HCT116 (cell line): ENCODE measurements around the gene TMEM87A. TPM values are rescaled to one million over a fixed set of nuclear protein-coding genes. Genes with fewer than 3 reads are reported as not detected.

Source experiments
- ATAC-seq: fragments of 200-7000 bp; cut with Tn5 transposase; 2 replicates; pipeline ENCODE4 v1.9.1; 2020; ENCODE audit warnings: mild to moderate bottlenecking, moderate library complexity
- Bru-seq: library from RNA; stranded (reverse); fragments of 400-500 nt; gene quantifications from one replicate; lab custom pipeline; 2021; lab: Mats Ljungman, UMichigan
- BruChase-seq, 2 experiments: library from RNA; stranded (reverse); fragments of 400-500 nt; gene quantifications; one replicate each; lab custom pipeline; 2021; lab: Mats Ljungman, UMichigan
- BruUV-seq: library from RNA; stranded (reverse); fragments of 400-500 nt; replicated peaks from 2 replicates; lab custom pipeline; 2021; lab: Mats Ljungman, UMichigan
- CTCF ChIA-PET: fragments of 300-600 bp; sonication (Branson Sonifier 250); formaldehyde crosslinking; loops from one replicate; lab custom pipeline; 2021; ENCODE audit warnings: antibody characterized with exemption; lab: Charles Lee
- POLR2A ChIA-PET: fragments of 300-600, 350-600 bp; sonication (Branson Sonifier 250); formaldehyde crosslinking; loops from one replicate; lab custom pipeline; 2021; ENCODE audit warnings: antibody characterized with exemption; lab: Charles Lee
- RAD21 ChIA-PET, 2 experiments: fragments of 300-600 bp; sonication (Branson Sonifier 250); formaldehyde crosslinking; loops; one replicate each; lab custom pipeline; 2023; ENCODE audit warnings: low total read pairs in 2 of 2; ENCODE audit not compliant: uncharacterized antibody in 2 of 2, unreplicated experiment in 2 of 2, low non-redundant PET in 1 of 2; lab: Charles Lee
- DNase-seq: peaks from one replicate; pipeline ENCODE4 v3.0.0-alpha.2; 2010; ENCODE audit warnings: low read depth, low spot score
- H2AFZ ChIP-seq: fragments of 200-600 bp; shearing (Covaris generic), sonication (generic); 2 replicates; pipeline ENCODE4 v1.6.1; 2017; ENCODE audit warnings: low read depth, mixed run types, mixed read lengths, antibody characterized with exemption, low read length; ENCODE audit not compliant: poor library complexity, severe bottlenecking
- H3K27ac ChIP-seq: 2 replicates; pipeline ENCODE4 v1.5.1; 2012; ENCODE audit warnings: low read depth, low read length
- H3K27me3 ChIP-seq: fragments of 200-600 bp; sonication (generic); 2 replicates; pipeline ENCODE4 v1.6.1; 2016; ENCODE audit warnings: mixed run types, low read length, mixed read lengths; ENCODE audit not compliant: insufficient read depth
- H3K36me3 ChIP-seq, 2 experiments: fragments of 200-500 bp in 1 of 2; fragments of 200-600 bp in 1 of 2; sonication (Bioruptor generic) in 1 of 2; sonication (generic) in 1 of 2; 2 replicates each; pipeline versions ENCODE4 v1.5.1 to v1.6.1; 2014 to 2016; ENCODE audit warnings: low read length in 2 of 2, inconsistent platforms in 1 of 2, mixed read lengths in 1 of 2, mixed run types in 1 of 2; ENCODE audit not compliant: insufficient read depth in 2 of 2, control insufficient read depth in 1 of 2
- H3K4me1 ChIP-seq, 2 experiments: fragments of 200-600 bp in 1 of 2; sonication (generic) in 1 of 2; 2 replicates each; pipeline versions ENCODE4 v1.5.1 to v1.6.1; 2012 to 2017; ENCODE audit warnings: low read length in 2 of 2, inconsistent platforms in 1 of 2, mild to moderate bottlenecking in 1 of 2, mixed read lengths in 1 of 2, mixed run types in 1 of 2, moderate library complexity in 1 of 2; ENCODE audit not compliant: insufficient read depth in 2 of 2, control insufficient read depth in 1 of 2
- H3K4me2 ChIP-seq: fragments of 200-600 bp; sonication (generic); 2 replicates; pipeline ENCODE4 v1.6.1; 2017; ENCODE audit warnings: mixed run types, low read length, mixed read lengths
- H3K4me3 ChIP-seq, 2 experiments: fragments of 200-600 bp in 1 of 2; sonication (generic) in 1 of 2; replicated peaks in 1 of 2; 2 replicates each; pipeline ENCODE4 v1.5.1; 2011 to 2016; ENCODE audit warnings: low read length in 2 of 2, control low read depth in 1 of 2, low read depth in 1 of 2, mild to moderate bottlenecking in 1 of 2, mixed read lengths in 1 of 2, mixed run types in 1 of 2
- H3K79me2 ChIP-seq: fragments of 200-600 bp; sonication (generic); 2 replicates; pipeline ENCODE4 v1.6.1; 2017; ENCODE audit warnings: mild to moderate bottlenecking, mixed run types, low read length, moderate library complexity, mixed read lengths; ENCODE audit not compliant: insufficient read depth
- H3K9ac ChIP-seq: fragments of 200-600 bp; sonication (generic); 2 replicates; pipeline ENCODE4 v1.6.1; 2016; ENCODE audit warnings: low read length, mixed read lengths
- H3K9me2 ChIP-seq: fragments of 200-600 bp; sonication (generic), shearing (Covaris generic); 2 replicates; pipeline ENCODE4 v1.6.1; 2017; ENCODE audit warnings: mixed run types, mild to moderate bottlenecking, moderate library complexity; ENCODE audit not compliant: insufficient read depth
- H3K9me3 ChIP-seq, 2 experiments: fragments of 200-500 bp in 1 of 2; fragments of 200-600 bp in 1 of 2; sonication (Bioruptor generic) in 1 of 2; sonication (generic) in 1 of 2; 2 replicates each; pipeline ENCODE4 v1.6.1; 2014 to 2017; ENCODE audit warnings: low read length in 2 of 2, mixed read lengths in 2 of 2, inconsistent platforms in 1 of 2, low read depth in 1 of 2, mild to moderate bottlenecking in 1 of 2, mixed run types in 1 of 2, moderate library complexity in 1 of 2; ENCODE audit not compliant: control insufficient read depth in 1 of 2, insufficient read depth in 1 of 2
- H4K20me1 ChIP-seq: fragments of 200-600 bp; sonication (generic), shearing (Covaris generic); 2 replicates; pipeline ENCODE4 v1.6.1; 2017; ENCODE audit warnings: mixed run types, mild to moderate bottlenecking, moderate library complexity; ENCODE audit not compliant: insufficient read depth
- CBX3 ChIP-seq: IDR thresholded peaks from 2 replicates; pipeline ENCODE4 v1.6.1; 2012; ENCODE audit warnings: low read depth
- CEBPB ChIP-seq: IDR thresholded peaks from 2 replicates; pipeline ENCODE4 v1.6.1; 2012; ENCODE audit warnings: low read depth
- ELF1 ChIP-seq: IDR thresholded peaks from 2 replicates; pipeline ENCODE4 v1.6.1; 2012; ENCODE audit warnings: low read depth, borderline replicate concordance
- EZH2phosphoT487 ChIP-seq: fragments of 200-600 bp; IDR thresholded peaks from 2 replicates; pipeline ENCODE4 v1.6.1; 2018; ENCODE audit warnings: antibody characterized with exemption, borderline replicate concordance
- JUND ChIP-seq: IDR thresholded peaks from 2 replicates; pipeline ENCODE4 v1.6.1; 2012
- POLR2A ChIP-seq: IDR thresholded peaks from 2 replicates; pipeline ENCODE4 v1.7.0; 2011; ENCODE audit warnings: borderline replicate concordance; ENCODE audit not compliant: insufficient read depth, insufficient read length; ENCODE audit errors: extremely low read depth
- POLR2AphosphoS5 ChIP-seq: IDR thresholded peaks from 2 replicates; pipeline ENCODE4 v1.6.1; 2011; ENCODE audit warnings: mild to moderate bottlenecking, low read depth, low read length, moderate library complexity
- RAD21 ChIP-seq: IDR thresholded peaks from 2 replicates; pipeline ENCODE4 v1.6.1; 2012; ENCODE audit warnings: low read depth, mild to moderate bottlenecking
- SIN3A ChIP-seq: IDR thresholded peaks from 2 replicates; pipeline ENCODE4 v1.6.1; 2012; ENCODE audit warnings: low read depth
- SP1 ChIP-seq: IDR thresholded peaks from 2 replicates; pipeline ENCODE4 v1.6.1; 2012; ENCODE audit warnings: low read depth
- TCF7L2 ChIP-seq: IDR thresholded peaks from 2 replicates; pipeline ENCODE4 v1.7.0; 2011; ENCODE audit warnings: borderline replicate concordance, inconsistent platforms; ENCODE audit not compliant: insufficient read depth, insufficient read length; ENCODE audit errors: extremely low read depth
- YY1 ChIP-seq: IDR thresholded peaks from 2 replicates; pipeline ENCODE4 v1.6.1; 2011; ENCODE audit warnings: low read length, low read depth, moderate library complexity, mild to moderate bottlenecking; ENCODE audit not compliant: insufficient replicate concordance; ENCODE audit errors: extremely low read depth
- ZFX ChIP-seq: fragments of 450-650 bp; IDR thresholded peaks from 2 replicates; pipeline ENCODE4 v1.6.1; 2017
- intact Hi-C: fragments of 100-400 bp; cut with micrococcal nuclease; formaldehyde crosslinking; loops from 2 replicates; pipeline ENCODE4 v1.10.0; 2022
- long read RNA-seq: library from polyadenylated mRNA; unstranded; transcript quantifications from one replicate; pipeline ENCODE4 v2.0.0, GENCODE V29; 2021; ENCODE audit not compliant: unreplicated experiment
- polyA plus RNA-seq: library from polyadenylated mRNA; unstranded; fragments of >200 nt; gene quantifications from 2 replicates; pipeline ENCODE4 v1.2.1, GENCODE V29; 2012; ENCODE audit warnings: missing spikeins
- total RNA-seq: library from RNA; stranded (reverse); gene quantifications from one replicate; pipeline ENCODE4 v1.2.1, GENCODE V29; 2021; ENCODE audit not compliant: unreplicated experiment
- TF ChIP-seq, protein P1 (sequence below): IDR thresholded peaks from 2 replicates; pipeline ENCODE4 v1.6.1; 2012
- TF ChIP-seq, protein P2 (sequence below), 3 experiments: fragments of 200-600 bp in 1 of 3; sonication (generic) in 1 of 3; IDR thresholded peaks in 2 of 3; conservative IDR thresholded peaks in 1 of 3; 2 replicates each; pipeline ENCODE4 v1.5.1; 2012 to 2017; ENCODE audit warnings: low read depth in 2 of 3, low read length in 2 of 3, antibody characterized with exemption in 1 of 3, borderline replicate concordance in 1 of 3, control low read depth in 1 of 3, mild to moderate bottlenecking in 1 of 3, mixed read lengths in 1 of 3, mixed run types in 1 of 3, moderate library complexity in 1 of 3; ENCODE audit not compliant: insufficient read depth in 1 of 3
- TF ChIP-seq, protein P3 (sequence below): IDR thresholded peaks from 2 replicates; pipeline ENCODE4 v1.6.1; 2011; ENCODE audit warnings: mild to moderate bottlenecking, low read length, moderate library complexity; ENCODE audit not compliant: insufficient replicate concordance; ENCODE audit errors: extremely low read depth

TMEM87A gene, protein sequence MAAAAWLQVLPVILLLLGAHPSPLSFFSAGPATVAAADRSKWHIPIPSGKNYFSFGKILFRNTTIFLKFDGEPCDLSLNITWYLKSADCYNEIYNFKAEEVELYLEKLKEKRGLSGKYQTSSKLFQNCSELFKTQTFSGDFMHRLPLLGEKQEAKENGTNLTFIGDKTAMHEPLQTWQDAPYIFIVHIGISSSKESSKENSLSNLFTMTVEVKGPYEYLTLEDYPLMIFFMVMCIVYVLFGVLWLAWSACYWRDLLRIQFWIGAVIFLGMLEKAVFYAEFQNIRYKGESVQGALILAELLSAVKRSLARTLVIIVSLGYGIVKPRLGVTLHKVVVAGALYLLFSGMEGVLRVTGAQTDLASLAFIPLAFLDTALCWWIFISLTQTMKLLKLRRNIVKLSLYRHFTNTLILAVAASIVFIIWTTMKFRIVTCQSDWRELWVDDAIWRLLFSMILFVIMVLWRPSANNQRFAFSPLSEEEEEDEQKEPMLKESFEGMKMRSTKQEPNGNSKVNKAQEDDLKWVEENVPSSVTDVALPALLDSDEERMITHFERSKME
- total RNA-seq: 44.0 TPM
- polyA plus RNA-seq: 23.8 and 26.1 TPM in 2 replicates
- percentile 89 among the genes with signal in this experiment for Bru-seq, nascent RNA
- BruChase-seq, experiment 1, labeled RNA remaining after a 6-hour chase: percentile 91 among the genes with signal in this experiment
- percentile 88 among the genes with signal in this experiment for BruChase-seq, experiment 2, labeled RNA remaining after a 2-hour chase
- long read RNA-seq, transcript TMEM87A-202 (20 exons, 3,109 nt): major isoform, 59 of 124 reads
- long read RNA-seq, transcript TMEM87A-203 (19 exons, 3,049 nt): minor isoform, 7 of 124 reads
- long read RNA-seq, partial matches to known transcripts: 14 of 124 reads
- long read RNA-seq, other reads (novel, unspliced or antisense): 42 of 124 reads

DNA sequence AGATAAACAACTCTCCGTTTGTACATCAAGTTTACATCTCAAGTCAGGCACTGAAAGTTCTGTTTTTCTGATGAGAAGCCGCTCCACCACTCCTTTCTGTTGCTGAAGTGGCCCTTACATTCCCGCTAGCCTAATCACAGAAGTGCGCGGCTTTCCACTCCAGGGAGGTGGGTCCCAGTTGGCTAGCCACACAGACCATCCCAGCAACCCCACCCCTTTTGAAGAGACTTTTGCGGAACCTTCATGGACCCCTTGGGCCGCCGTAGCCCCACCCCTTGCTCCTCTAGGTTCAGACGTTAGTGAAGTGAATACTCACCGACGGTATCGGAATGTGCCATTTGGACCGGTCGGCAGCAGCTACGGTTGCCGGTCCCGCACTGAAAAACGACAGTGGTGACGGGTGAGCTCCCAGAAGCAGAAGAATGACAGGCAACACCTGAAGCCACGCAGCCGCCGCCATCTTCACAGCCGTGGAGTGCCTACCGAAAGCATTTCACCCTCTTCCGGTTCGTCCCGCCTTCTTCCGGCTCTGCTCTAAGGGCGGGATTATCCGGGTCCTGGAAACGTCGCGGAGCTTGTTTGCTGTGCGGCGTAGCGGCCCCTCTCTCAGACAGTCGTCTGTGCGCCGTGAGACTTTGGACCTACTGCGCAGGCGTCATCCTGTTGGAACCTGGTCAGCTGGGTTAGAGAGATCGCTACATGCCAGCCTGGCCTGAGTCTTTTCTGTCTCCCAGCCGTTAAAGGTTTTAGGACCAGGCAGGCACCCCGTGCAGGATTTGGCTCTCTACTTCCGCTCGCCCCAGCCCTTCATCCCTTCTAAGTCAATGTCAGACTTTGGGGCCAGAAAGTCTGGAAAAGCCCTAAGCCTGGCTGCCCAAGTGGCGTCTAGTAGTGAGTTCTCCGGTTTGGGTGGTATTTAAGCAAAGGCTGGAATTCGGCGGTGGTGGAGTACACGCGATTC, at the start of gene TMEM87A, which contains the start of gene GANC:
TMEM87A (minus strand) TSS at position 495 of the 961 bp plus-strand sequence; CDS start at position 460, 35 bp downstream.
GANC (plus strand) TSS at position 263 of the 961 bp plus-strand sequence. CDS start 1,281 bp downstream, outside the sequence.
- ChIA-PET CTCF (interaction anchor here (1.4 kb wide), 1 partner anchor 112 kb away, joined by 8 read pairs; no protein-coding TSS in a partner anchor), POLR2A (interaction anchor here (0.6 to 1.0 kb wide), 10 partner anchors 9 to 1560 kb away, joined by 3 to 6 read pairs (median 3); no protein-coding TSS in a partner anchor), RAD21 (no interaction called here)
- no peaks in the 10 kb centered on the region for H3K9me2 ChIP-seq
- H2AFZ ChIP-seq: no peak within 1 kb of the TSS
- peaks cover 6 to 17% of the 10 kb centered on the region in 2 experiments; a peak in 3 of 4 replicates for H3K4me1 ChIP-seq
- H4K20me1 ChIP-seq: peaks cover 9% of the 10 kb centered on the region; the same call in 1 of the 2 replicates
- H3K27ac ChIP-seq: peak within 1 kb of the TSS; percentile 92
- H3K9me3 ChIP-seq: no peaks in the 10 kb centered on the region
- no peaks in the 10 kb centered on the region for H3K27me3 ChIP-seq
- DNase-seq (peak; percentile 97), ATAC-seq (peak; percentile 97)
- intact Hi-C loops: no loop called here
- TF ChIP-seq, protein P1, sequence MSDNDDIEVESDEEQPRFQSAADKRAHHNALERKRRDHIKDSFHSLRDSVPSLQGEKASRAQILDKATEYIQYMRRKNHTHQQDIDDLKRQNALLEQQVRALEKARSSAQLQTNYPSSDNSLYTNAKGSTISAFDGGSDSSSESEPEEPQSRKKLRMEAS: peak; percentile 81
- peak; percentile 91 for TF ChIP-seq SIN3A
- peak; percentile 55 for TF ChIP-seq TCF7L2
- TF ChIP-seq JUND: no peak
- peak; percentile 81 for TF ChIP-seq ELF1
- TF ChIP-seq, protein P2, sequence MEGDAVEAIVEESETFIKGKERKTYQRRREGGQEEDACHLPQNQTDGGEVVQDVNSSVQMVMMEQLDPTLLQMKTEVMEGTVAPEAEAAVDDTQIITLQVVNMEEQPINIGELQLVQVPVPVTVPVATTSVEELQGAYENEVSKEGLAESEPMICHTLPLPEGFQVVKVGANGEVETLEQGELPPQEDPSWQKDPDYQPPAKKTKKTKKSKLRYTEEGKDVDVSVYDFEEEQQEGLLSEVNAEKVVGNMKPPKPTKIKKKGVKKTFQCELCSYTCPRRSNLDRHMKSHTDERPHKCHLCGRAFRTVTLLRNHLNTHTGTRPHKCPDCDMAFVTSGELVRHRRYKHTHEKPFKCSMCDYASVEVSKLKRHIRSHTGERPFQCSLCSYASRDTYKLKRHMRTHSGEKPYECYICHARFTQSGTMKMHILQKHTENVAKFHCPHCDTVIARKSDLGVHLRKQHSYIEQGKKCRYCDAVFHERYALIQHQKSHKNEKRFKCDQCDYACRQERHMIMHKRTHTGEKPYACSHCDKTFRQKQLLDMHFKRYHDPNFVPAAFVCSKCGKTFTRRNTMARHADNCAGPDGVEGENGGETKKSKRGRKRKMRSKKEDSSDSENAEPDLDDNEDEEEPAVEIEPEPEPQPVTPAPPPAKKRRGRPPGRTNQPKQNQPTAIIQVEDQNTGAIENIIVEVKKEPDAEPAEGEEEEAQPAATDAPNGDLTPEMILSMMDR (IDR thresholded peaks at IDR 0.05 in 2 of 3, conservative IDR thresholded peaks at IDR 0.05 in 1 of 3; ENCODE audit: borderline replicate concordance in 1 of 3, insufficient read depth in 1 of 3, low read depth in 2 of 3, low read length in 2 of 3): no peak
- TF ChIP-seq POLR2A: peak; percentile 92
- peak; percentile 92 for TF ChIP-seq POLR2AphosphoS5
- TF ChIP-seq EZH2phosphoT487: no peak
- TF ChIP-seq, protein P3, sequence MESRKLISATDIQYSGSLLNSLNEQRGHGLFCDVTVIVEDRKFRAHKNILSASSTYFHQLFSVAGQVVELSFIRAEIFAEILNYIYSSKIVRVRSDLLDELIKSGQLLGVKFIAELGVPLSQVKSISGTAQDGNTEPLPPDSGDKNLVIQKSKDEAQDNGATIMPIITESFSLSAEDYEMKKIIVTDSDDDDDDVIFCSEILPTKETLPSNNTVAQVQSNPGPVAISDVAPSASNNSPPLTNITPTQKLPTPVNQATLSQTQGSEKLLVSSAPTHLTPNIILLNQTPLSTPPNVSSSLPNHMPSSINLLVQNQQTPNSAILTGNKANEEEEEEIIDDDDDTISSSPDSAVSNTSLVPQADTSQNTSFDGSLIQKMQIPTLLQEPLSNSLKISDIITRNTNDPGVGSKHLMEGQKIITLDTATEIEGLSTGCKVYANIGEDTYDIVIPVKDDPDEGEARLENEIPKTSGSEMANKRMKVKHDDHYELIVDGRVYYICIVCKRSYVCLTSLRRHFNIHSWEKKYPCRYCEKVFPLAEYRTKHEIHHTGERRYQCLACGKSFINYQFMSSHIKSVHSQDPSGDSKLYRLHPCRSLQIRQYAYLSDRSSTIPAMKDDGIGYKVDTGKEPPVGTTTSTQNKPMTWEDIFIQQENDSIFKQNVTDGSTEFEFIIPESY: no peak
- TF ChIP-seq CBX3: no peak
- peak; percentile 89 for TF ChIP-seq YY1
- TF ChIP-seq ZFX: no peak
- TF ChIP-seq RAD21: no peak
- TF ChIP-seq SP1: peak; percentile 57
- no peak for TF ChIP-seq CEBPB
- peak within 1 kb of the TSS; percentile 55 to 77 for H3K4me3 ChIP-seq
- TSS peak; percentile 70 for BruUV-seq
- H3K4me2 ChIP-seq: peak within 1 kb of the TSS; percentile 86
- peaks cover 0 to 3% of the 10 kb centered on the region in 2 experiments; a peak in 1 of 4 replicates for H3K36me3 ChIP-seq
- peak within 1 kb of the TSS; percentile 72 for H3K9ac ChIP-seq
- peaks cover 47% of the 10 kb centered on the region for H3K79me2 ChIP-seq
